ENCODE data around the gene VIPR1. TPM values are rescaled to one million over a fixed set of nuclear protein-coding genes. Genes with fewer than 3 reads are reported as not detected.

Gene VIPR1
- total RNA-seq, 1 donor, result 5.6 TPM

GRCh38 chr3:42526616-42527367, 24.3 kb downstream of the VIPR1 start:
- no peak for TF ChIP-seq CTCF (IDR thresholded peaks at IDR 0.05; ENCODE audit: insufficient read depth, low read length)
- no peak overlapping the region for H3K4me3 ChIP-seq (ENCODE audit: low read depth, low read length)
- DNase-seq (ENCODE audit: low read depth), result no peak

GRCh38 chr3:42527368-42527917, 25.0 kb downstream of the VIPR1 start:
- no peak for TF ChIP-seq CTCF (IDR thresholded peaks at IDR 0.05; ENCODE audit: insufficient read depth, low read length)
- no peak for DNase-seq (ENCODE audit: low read depth)
- H3K4me3 ChIP-seq (ENCODE audit: low read depth, low read length), result no peak overlapping the region

- no peak for DNase-seq (ENCODE audit: low read depth)
- no peak for TF ChIP-seq CTCF (IDR thresholded peaks at IDR 0.05; ENCODE audit: insufficient read depth, low read length)
- no peak overlapping the region for H3K4me3 ChIP-seq (ENCODE audit: low read depth, low read length)
Observed at GRCh38 chr3:42529468-42529867, 27.0 kb downstream of the VIPR1 start.

- no peak for DNase-seq (ENCODE audit: low read depth)
- H3K4me3 ChIP-seq (ENCODE audit: low read depth, low read length), result no peak overlapping the region
- TF ChIP-seq CTCF (IDR thresholded peaks at IDR 0.05; ENCODE audit: insufficient read depth, low read length), result no peak
Observed at GRCh38 chr3:42530073-42530472, 27.6 kb downstream of the VIPR1 start.

DNA sequence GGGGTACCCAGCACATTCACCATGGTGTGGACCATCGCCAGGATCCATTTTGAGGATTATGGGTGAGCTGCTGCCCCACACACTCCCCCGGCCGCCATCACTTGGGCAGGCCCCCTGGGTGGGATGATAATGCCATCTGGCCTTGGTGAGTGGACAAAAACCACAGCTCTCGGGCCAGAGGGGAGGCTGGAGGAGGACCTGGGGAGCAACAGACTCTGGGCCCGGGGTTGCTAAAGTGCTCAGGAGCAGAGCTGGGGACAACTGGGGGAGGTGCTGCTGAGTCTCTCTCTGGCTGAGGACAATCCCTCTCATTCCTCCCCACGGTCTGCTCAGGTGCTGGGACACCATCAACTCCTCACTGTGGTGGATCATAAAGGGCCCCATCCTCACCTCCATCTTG, 29.0 kb downstream of the VIPR1 start:
- DNase-seq (ENCODE audit: low read depth), result no peak
- TF ChIP-seq CTCF (IDR thresholded peaks at IDR 0.05; ENCODE audit: insufficient read depth, low read length), result no peak
- no peak overlapping the region for H3K4me3 ChIP-seq (ENCODE audit: low read depth, low read length)

- no peak overlapping the region for H3K4me3 ChIP-seq (ENCODE audit: low read depth, low read length)
- no peak for TF ChIP-seq CTCF (IDR thresholded peaks at IDR 0.05; ENCODE audit: insufficient read depth, low read length)
- DNase-seq (ENCODE audit: low read depth), result no peak
Observed at GRCh38 chr3:42532229-42532628, 29.8 kb downstream of the VIPR1 start.
